GM23248 (cell line): ENCODE data around the gene RBBP8NL. TPM values are rescaled to one million over a fixed set of nuclear protein-coding genes. Genes with fewer than 3 reads are reported as not detected.
A peak's percentile ranks its signal among the peaks of the same experiment; 100 is the strongest.

Experiments
- DNase-seq: peaks from one replicate; pipeline ENCODE4 v3.0.0-alpha.2; 2015
- H2AFZ ChIP-seq: fragments of 200-600 bp; sonication (generic); 2 replicates; pipeline ENCODE4 v1.6.1; 2016; ENCODE audit warnings: antibody characterized with exemption
- H3F3A ChIP-seq: fragments of 200-600 bp; sonication (generic); 2 replicates; pipeline ENCODE4 v1.6.1; 2016; ENCODE audit warnings: mild to moderate bottlenecking, antibody characterized with exemption, mixed run types; ENCODE audit not compliant: insufficient read depth
- H3K27ac ChIP-seq: fragments of 200-600 bp; sonication (generic); 2 replicates; pipeline ENCODE4 v1.5.1; 2016; ENCODE audit warnings: mild to moderate bottlenecking
- H3K27me3 ChIP-seq: fragments of 200-600 bp; sonication (generic); replicated peaks from 2 replicates; pipeline ENCODE4 v1.6.1; 2016; ENCODE audit warnings: mild to moderate bottlenecking; ENCODE audit not compliant: insufficient read depth
- H3K36me3 ChIP-seq: fragments of 200-600 bp; sonication (generic); 2 replicates; pipeline ENCODE4 v1.6.1; 2016; ENCODE audit warnings: low read depth, mild to moderate bottlenecking
- H3K4me1 ChIP-seq: fragments of 200-600 bp; sonication (generic); 2 replicates; pipeline ENCODE4 v1.6.1; 2016; ENCODE audit warnings: mild to moderate bottlenecking; ENCODE audit not compliant: insufficient read depth
- H3K4me2 ChIP-seq: fragments of 200-600 bp; sonication (generic); one replicate; pipeline ENCODE4 v1.6.1; 2016; ENCODE audit warnings: mild to moderate bottlenecking; ENCODE audit not compliant: unreplicated experiment
- H3K4me3 ChIP-seq: fragments of 200-600 bp; sonication (generic); 2 replicates; pipeline ENCODE4 v1.5.1; 2016; ENCODE audit warnings: mild to moderate bottlenecking
- H3K79me2 ChIP-seq: fragments of 200-600 bp; sonication (generic); 2 replicates; pipeline ENCODE4 v1.6.1; 2016; ENCODE audit warnings: mild to moderate bottlenecking; ENCODE audit not compliant: insufficient read depth
- H3K9ac ChIP-seq: fragments of 200-600 bp; sonication (generic); 2 replicates; pipeline ENCODE4 v1.6.1; 2016; ENCODE audit warnings: mild to moderate bottlenecking
- H3K9me2 ChIP-seq: fragments of 200-600 bp; sonication (generic); 2 replicates; pipeline ENCODE4 v1.6.1; 2016; ENCODE audit warnings: mixed run types, mild to moderate bottlenecking, moderate library complexity; ENCODE audit not compliant: insufficient read depth
- H3K9me3 ChIP-seq: fragments of 200-600 bp; sonication (generic); one replicate; pipeline ENCODE4 v1.6.1; 2017; ENCODE audit warnings: low read depth
- H4K20me1 ChIP-seq: fragments of 200-600 bp; sonication (generic); 2 replicates; pipeline ENCODE4 v1.6.0; 2016; ENCODE audit not compliant: insufficient read depth
- EZH2 ChIP-seq: fragments of 200-600 bp; sonication (generic); IDR thresholded peaks from 2 replicates; pipeline ENCODE4 v1.6.1; 2018; ENCODE audit warnings: antibody characterized with exemption, mild to moderate bottlenecking; ENCODE audit not compliant: insufficient read depth, poor library complexity, severe bottlenecking
- EZH2phosphoT487 ChIP-seq: fragments of 200-600 bp; sonication (generic); IDR thresholded peaks from 2 replicates; pipeline ENCODE4 v1.6.1; 2018; ENCODE audit warnings: antibody characterized with exemption, moderate library complexity, mild to moderate bottlenecking, low read depth; ENCODE audit not compliant: insufficient read depth
- WGBS, 2 experiments: methylation state at CpG; one replicate each; pipeline ENCODE4 v1.1.6; 2015 to 2017; ENCODE audit warnings: low lambda C conversion rate in 2 of 2, low coverage in 1 of 2; ENCODE audit errors: missing lambda C conversion rate in 2 of 2; 5-methylcytosine and 5-hydroxymethylcytosine counted together
- in situ Hi-C: fragments of 300-500 bp; cut with MboI; formaldehyde crosslinking; loops from 2 replicates; pipeline ENCODE4 v1.15.0; 2020
- polyA plus RNA-seq: library from polyadenylated mRNA; unstranded; fragments of >200 nt; fragmentation: Nextera tagmentation; extraction: Ambion mirVana; gene quantifications from 2 replicates; pipeline ENCODE4 v1.2.1, GENCODE V29; 2016
- total RNA-seq: library from RNA; depleted of rRNA; stranded (reverse); fragments of >200 nt; shearing (Covaris generic); gene quantifications from 2 replicates; pipeline ENCODE4 v1.2.3, GENCODE V29; 2014

Gene RBBP8NL
- total and polyA plus RNA-seq, 2 experiments from 2014 or later, result not detected

DNA sequence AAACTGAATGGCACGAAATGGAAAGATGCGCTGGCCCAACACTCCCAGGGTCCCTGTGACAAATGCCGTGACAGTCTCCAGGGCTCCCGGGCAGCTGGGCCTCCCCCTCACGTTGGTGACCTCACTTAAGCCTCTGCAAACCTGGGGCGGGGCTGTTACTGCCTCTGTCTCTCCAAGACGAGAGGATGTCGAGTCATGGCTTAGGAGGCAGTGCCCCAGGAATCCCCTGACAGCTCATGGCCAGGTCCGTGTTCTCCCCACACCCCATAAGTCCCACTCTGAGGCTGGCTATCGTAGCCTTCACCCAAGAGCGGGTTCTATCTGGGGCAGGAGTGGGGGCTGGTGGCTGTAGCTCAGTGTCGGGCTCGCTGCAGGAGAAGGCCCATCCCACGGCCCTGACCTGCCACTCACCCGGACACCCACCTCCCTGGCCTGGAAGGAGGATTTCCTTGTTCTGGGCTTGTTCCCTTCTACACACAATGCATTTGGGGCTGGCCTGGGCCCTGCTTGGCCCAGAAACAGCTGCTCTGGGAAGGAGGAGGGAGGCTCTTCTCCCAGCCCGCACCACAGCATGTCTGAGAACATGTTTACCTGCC, 46.0 kb downstream of the RBBP8NL start:
- Histone ChIP-seq H3K9me2 (no peaks in the 10 kb centered on the region), H3K4me3 (no peak overlapping the region), H4K20me1 (no peaks in the 10 kb centered on the region), H3K9me3 (no peaks in the 10 kb centered on the region), H3K79me2 (peaks cover 43% of the 10 kb centered on the region), H3K27ac (peak overlapping the region; percentile 70), H3K9ac (peak overlapping the region; percentile 52; the same call in 1 of the 2 replicates), H2AFZ (no peak overlapping the region), H3K27me3 (no peaks in the 10 kb centered on the region), H3K36me3 (no peaks in the 10 kb centered on the region), H3K4me2 (no peak overlapping the region), H3K4me1 (peaks cover 20% of the 10 kb centered on the region), H3F3A (peaks cover 4% of the 10 kb centered on the region; the same call in 1 of the 2 replicates)
- WGBS, 2 experiments, result 55 to 58% methylated on average over 14 to 16 of the region's 16 CpGs
- in situ Hi-C loops, result loop anchor here (25.0 kb wide), 1 partner anchor 369 kb away; no protein-coding TSS in a partner anchor
- TF ChIP-seq EZH2 (no peak), EZH2phosphoT487 (no peak)
- DNase-seq, result peak; percentile 91

DNA sequence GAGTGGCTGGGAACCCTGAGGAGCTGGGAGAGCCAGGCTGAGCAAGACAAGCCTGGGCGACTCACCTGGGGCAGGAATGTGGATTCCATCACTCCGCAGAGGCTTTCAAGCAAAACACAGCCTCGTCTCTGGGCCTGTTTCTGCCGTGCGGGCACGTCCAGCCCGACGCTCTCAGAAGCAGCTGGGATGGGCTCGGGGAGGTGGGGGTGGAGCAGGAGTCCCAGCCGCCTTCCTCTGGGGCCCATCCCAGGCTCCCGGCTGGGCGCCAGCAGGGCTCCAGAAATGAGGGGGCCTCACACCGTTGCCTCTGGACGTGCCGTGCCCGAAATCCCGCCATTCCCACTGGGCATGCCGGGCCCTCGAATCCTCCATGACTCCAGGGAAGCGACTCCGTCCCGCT, 49.1 kb downstream of the RBBP8NL start:
- WGBS, 2 experiments, result 81 to 85% methylated on average over 16 to 20 of the region's 22 CpGs
- no peak overlapping the region for H3K4me2 ChIP-seq
- H3K4me1 ChIP-seq, result peaks cover 13% of the 10 kb centered on the region
- H3K4me3 ChIP-seq, result no peak overlapping the region
- H3K36me3 ChIP-seq, result no peaks in the 10 kb centered on the region
- H3F3A ChIP-seq, result no peaks in the 10 kb centered on the region
- no peak for DNase-seq
- no peaks in the 10 kb centered on the region for H3K9me3 ChIP-seq
- H3K9ac ChIP-seq, result no peak overlapping the region
- TF ChIP-seq EZH2phosphoT487, result no peak
- TF ChIP-seq EZH2, result no peak
- in situ Hi-C loops, result loop anchor here (25.0 kb wide), 1 partner anchor 366 kb away; no protein-coding TSS in a partner anchor
- H3K9me2 ChIP-seq, result no peaks in the 10 kb centered on the region
- no peak overlapping the region for H3K27ac ChIP-seq
- no peaks in the 10 kb centered on the region for H4K20me1 ChIP-seq
- no peaks in the 10 kb centered on the region for H3K27me3 ChIP-seq
- peaks cover 16% of the 10 kb centered on the region; the same call in 1 of the 2 replicates for H3K79me2 ChIP-seq
- no peak overlapping the region for H2AFZ ChIP-seq

DNA sequence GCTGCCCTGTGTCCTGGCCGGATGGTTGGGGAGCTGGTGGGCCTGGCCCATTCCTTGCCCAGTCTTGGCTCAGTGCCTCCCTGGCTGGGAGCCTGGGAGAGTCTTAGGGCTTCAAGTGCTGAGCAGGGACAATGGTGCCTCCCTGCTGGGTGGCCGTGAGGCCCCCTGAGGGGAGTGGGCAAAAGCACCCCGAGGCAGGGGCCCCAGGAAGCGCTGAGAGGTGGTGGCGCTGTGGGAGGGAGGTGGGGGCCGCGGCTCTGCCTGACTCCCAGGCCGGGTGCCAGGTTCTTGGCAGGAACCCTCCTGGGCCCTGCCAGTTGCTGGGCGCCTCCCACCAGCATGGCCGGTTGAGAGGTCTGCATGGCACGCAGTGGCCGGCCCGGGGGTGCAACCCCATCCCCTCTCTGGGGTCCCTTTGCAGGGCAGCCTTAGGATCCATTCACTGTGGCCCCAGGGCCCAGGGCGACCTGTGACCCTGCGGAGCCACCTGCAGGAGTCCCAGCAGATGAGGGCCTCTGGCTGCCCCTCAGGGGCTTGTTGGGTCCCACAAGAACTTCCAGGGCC, 49.6 kb downstream of the RBBP8NL start:
- no peak overlapping the region for H3K4me2 ChIP-seq
- peaks cover 13% of the 10 kb centered on the region for H3K4me1 ChIP-seq
- no peak overlapping the region for H3K9ac ChIP-seq
- H3K36me3 ChIP-seq, result no peaks in the 10 kb centered on the region
- WGBS, 2 experiments, result 47 to 56% methylated on average over 12 to 14 of the region's 15 CpGs
- no peaks in the 10 kb centered on the region for H3K27me3 ChIP-seq
- H4K20me1 ChIP-seq, result no peaks in the 10 kb centered on the region
- H3K27ac ChIP-seq, result no peak overlapping the region
- no peaks in the 10 kb centered on the region for H3K9me2 ChIP-seq
- H3K4me3 ChIP-seq, result no peak overlapping the region
- in situ Hi-C loops, result loop anchor here (25.0 kb wide), 1 partner anchor 365 kb away; no protein-coding TSS in a partner anchor
- H3F3A ChIP-seq, result no peaks in the 10 kb centered on the region
- H3K9me3 ChIP-seq, result no peaks in the 10 kb centered on the region
- peaks cover 11% of the 10 kb centered on the region; the same call in 1 of the 2 replicates for H3K79me2 ChIP-seq
- no peak overlapping the region for H2AFZ ChIP-seq
- no peak for TF ChIP-seq EZH2
- no peak for TF ChIP-seq EZH2phosphoT487
- no peak for DNase-seq

DNA sequence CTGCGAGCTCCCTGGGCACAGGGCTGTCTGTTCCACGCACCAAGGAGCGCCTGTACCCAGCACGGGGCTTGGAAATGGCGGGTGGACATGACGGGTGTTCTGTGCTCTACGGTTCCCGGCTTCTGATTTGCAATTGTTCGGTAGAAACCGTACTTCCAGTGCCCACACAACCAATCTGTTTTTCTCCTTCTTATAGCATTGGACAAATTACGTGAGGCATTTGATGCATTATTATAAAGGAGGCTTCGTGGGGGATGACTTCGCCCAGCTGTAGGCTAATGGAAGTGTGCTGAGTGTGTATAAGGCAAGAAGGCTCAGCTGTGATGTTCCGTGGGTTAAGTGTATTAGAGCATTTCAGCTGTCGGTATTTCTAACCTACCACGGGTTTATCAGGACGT, 50.3 kb downstream of the RBBP8NL start:
- H3K9me3 ChIP-seq, result no peaks in the 10 kb centered on the region
- H3K4me1 ChIP-seq, result peaks cover 13% of the 10 kb centered on the region
- H3K27me3 ChIP-seq, result no peaks in the 10 kb centered on the region
- H2AFZ ChIP-seq, result no peak overlapping the region
- H4K20me1 ChIP-seq, result no peaks in the 10 kb centered on the region
- no peak for TF ChIP-seq EZH2
- TF ChIP-seq EZH2phosphoT487, result no peak
- in situ Hi-C loops, result loop anchor here (25.0 kb wide), 1 partner anchor 365 kb away; no protein-coding TSS in a partner anchor
- no peak overlapping the region for H3K4me3 ChIP-seq
- WGBS, 2 experiments, result 83 to 86% methylated on average over 17 of the region's 17 CpGs
- H3K27ac ChIP-seq, result no peak overlapping the region
- no peak overlapping the region for H3K4me2 ChIP-seq
- H3F3A ChIP-seq, result no peaks in the 10 kb centered on the region
- peaks cover 6% of the 10 kb centered on the region; the same call in 1 of the 2 replicates for H3K79me2 ChIP-seq
- DNase-seq, result no peak
- no peak overlapping the region for H3K9ac ChIP-seq
- H3K9me2 ChIP-seq, result no peaks in the 10 kb centered on the region
- H3K36me3 ChIP-seq, result no peaks in the 10 kb centered on the region
